Mammary epithelial cell (primary cell): ENCODE results near the gene TBC1D1.

ENCODE experiments used
- EZH2 ChIP-seq: IDR thresholded peaks from 2 replicates; pipeline ENCODE4 v1.6.1; 2012; ENCODE audit warnings: low read length, inconsistent platforms, borderline replicate concordance
- TF ChIP-seq, protein P1 (sequence below), 2 donors: IDR thresholded peaks in 1 of 2; conservative IDR thresholded peaks in 1 of 2; 2 replicates each; pipeline ENCODE4 v1.5.1; 2011 to 2012; ENCODE audit warnings: inconsistent platforms in 2 of 2, low read length in 2 of 2, mild to moderate bottlenecking in 2 of 2, control low read depth in 1 of 2, low read depth in 1 of 2; ENCODE audit not compliant: insufficient read depth in 1 of 2; ENCODE audit errors: extremely low read depth in 1 of 2

DNA sequence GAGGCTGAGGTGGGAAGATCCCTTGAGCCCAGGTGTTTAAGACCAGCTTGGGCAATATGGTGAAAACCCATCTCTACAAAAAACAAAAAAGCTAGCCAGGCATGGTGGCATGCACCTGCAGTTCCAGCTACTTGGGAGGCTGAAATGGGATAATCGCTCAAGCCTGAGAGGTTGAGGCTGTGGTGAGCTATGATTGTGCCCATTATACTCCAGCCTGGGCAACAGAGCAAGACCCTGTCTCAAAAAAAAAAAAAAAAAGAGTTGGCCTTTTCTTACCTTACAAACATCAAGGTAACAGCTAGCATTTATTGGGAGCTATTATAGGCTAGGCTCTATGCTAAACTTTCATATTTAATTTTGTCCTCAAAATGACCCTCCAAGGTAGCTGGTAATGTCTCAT is 112.7 kb downstream of the TBC1D1 start:
- TF ChIP-seq, protein P1, sequence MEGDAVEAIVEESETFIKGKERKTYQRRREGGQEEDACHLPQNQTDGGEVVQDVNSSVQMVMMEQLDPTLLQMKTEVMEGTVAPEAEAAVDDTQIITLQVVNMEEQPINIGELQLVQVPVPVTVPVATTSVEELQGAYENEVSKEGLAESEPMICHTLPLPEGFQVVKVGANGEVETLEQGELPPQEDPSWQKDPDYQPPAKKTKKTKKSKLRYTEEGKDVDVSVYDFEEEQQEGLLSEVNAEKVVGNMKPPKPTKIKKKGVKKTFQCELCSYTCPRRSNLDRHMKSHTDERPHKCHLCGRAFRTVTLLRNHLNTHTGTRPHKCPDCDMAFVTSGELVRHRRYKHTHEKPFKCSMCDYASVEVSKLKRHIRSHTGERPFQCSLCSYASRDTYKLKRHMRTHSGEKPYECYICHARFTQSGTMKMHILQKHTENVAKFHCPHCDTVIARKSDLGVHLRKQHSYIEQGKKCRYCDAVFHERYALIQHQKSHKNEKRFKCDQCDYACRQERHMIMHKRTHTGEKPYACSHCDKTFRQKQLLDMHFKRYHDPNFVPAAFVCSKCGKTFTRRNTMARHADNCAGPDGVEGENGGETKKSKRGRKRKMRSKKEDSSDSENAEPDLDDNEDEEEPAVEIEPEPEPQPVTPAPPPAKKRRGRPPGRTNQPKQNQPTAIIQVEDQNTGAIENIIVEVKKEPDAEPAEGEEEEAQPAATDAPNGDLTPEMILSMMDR (conservative IDR thresholded peaks at IDR 0.05 in 1 of 2, IDR thresholded peaks at IDR 0.05 in 1 of 2; ENCODE audit: extremely low read depth in 1 of 2, insufficient read depth in 1 of 2, low read depth in 1 of 2, low read length in 2 of 2), result no peak
- no peak for TF ChIP-seq EZH2
